Measurements from ENCODE around the gene HIGD1A.

Gene HIGD1A

DNA sequence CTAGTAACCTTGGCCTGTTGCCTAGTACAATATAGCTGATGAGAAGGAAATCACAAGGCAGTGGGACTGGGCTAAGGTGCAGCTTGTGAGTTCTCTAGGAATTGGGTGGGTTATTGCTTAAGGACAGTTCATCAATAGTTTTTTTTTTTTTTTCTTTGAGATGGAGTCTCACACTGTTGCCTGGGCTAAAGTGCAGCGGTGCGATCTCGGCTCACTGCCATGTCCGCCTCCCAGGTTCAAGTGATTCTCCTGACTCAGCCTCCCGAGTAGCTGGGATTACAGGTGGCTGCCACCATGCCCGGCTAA lies 16.4 kb upstream of the HIGD1A start:
- Histone ChIP-seq H3F3A (ENCODE audit: insufficient read depth, low read length) (no peaks in the 10 kb centered on the region), H3K4me3 (ENCODE audit: low read depth, low read length, poor library complexity, severe bottlenecking) (no peak overlapping the region), H3K4me2 (ENCODE audit: low read length) (no peak overlapping the region), H3K27me3 (ENCODE audit: insufficient read depth, low read length) (peaks cover 4% of the 10 kb centered on the region; the same call in 1 of the 2 replicates), H3K9ac (ENCODE audit: low read length) (no peak overlapping the region), H3K9me2 (ENCODE audit: low read depth, low read length) (no peaks in the 10 kb centered on the region), H3K9me3 (ENCODE audit: low read length) (no peaks in the 10 kb centered on the region), H3K79me2 (ENCODE audit: insufficient read depth, low read length) (no peaks in the 10 kb centered on the region), H3K36me3 (ENCODE audit: insufficient read depth, low read length) (no peaks in the 10 kb centered on the region), H4K20me1 (ENCODE audit: insufficient read depth, low read length) (no peaks in the 10 kb centered on the region), H2AFZ (ENCODE audit: low read length) (no peak overlapping the region), H3K4me1 (ENCODE audit: insufficient read depth, low read length, severe bottlenecking) (no peaks in the 10 kb centered on the region), H3K27ac (ENCODE audit: low read depth, low read length, poor library complexity, severe bottlenecking) (no peak overlapping the region)
- TF ChIP-seq, protein P1, sequence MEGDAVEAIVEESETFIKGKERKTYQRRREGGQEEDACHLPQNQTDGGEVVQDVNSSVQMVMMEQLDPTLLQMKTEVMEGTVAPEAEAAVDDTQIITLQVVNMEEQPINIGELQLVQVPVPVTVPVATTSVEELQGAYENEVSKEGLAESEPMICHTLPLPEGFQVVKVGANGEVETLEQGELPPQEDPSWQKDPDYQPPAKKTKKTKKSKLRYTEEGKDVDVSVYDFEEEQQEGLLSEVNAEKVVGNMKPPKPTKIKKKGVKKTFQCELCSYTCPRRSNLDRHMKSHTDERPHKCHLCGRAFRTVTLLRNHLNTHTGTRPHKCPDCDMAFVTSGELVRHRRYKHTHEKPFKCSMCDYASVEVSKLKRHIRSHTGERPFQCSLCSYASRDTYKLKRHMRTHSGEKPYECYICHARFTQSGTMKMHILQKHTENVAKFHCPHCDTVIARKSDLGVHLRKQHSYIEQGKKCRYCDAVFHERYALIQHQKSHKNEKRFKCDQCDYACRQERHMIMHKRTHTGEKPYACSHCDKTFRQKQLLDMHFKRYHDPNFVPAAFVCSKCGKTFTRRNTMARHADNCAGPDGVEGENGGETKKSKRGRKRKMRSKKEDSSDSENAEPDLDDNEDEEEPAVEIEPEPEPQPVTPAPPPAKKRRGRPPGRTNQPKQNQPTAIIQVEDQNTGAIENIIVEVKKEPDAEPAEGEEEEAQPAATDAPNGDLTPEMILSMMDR (IDR thresholded peaks at IDR 0.05; ENCODE audit: low read length) = no peak
- no peak for TF ChIP-seq EZH2 (IDR thresholded peaks at IDR 0.05; ENCODE audit: borderline replicate concordance, low read length)

DNA sequence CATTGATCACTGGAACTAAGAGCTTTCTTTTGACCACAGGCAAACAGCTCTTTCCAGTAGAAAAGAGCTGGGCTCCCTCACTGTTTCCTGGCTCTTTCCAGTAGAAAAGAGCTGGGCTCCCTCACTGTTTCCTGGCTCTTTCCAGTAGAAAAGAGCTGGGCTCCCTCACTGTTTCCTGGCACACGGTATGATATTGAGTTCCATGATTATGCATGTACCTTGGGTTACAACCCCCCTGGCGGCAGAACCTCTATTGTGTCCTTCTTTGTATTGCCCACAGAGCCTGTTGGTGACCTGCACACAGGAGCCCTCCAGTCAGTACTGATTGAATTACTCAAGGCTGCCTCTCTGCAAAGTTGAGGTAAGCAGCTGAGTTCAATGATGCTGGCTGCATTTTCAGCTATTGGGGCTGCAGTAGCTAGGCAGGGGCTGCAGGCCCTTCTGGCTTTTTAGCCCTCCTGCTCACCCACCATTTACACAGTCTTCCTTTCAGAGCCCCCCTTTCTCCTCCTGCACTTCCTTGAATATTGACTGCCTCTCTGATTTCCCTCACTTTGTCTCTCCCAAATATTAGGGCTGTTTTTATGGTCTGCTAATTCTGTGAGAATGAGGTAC lies 15.2 kb upstream of the HIGD1A start:
- Histone ChIP-seq H3K27me3 (ENCODE audit: insufficient read depth, low read length) (peaks cover 4% of the 10 kb centered on the region; the same call in 1 of the 2 replicates), H3K4me1 (ENCODE audit: insufficient read depth, low read length, severe bottlenecking) (no peaks in the 10 kb centered on the region), H3K9me3 (ENCODE audit: low read length) (no peaks in the 10 kb centered on the region), H2AFZ (ENCODE audit: low read length) (no peak overlapping the region), H4K20me1 (ENCODE audit: insufficient read depth, low read length) (no peaks in the 10 kb centered on the region), H3K4me2 (ENCODE audit: low read length) (no peak overlapping the region), H3K79me2 (ENCODE audit: insufficient read depth, low read length) (no peaks in the 10 kb centered on the region), H3F3A (ENCODE audit: insufficient read depth, low read length) (no peaks in the 10 kb centered on the region), H3K9me2 (ENCODE audit: low read depth, low read length) (no peaks in the 10 kb centered on the region), H3K4me3 (ENCODE audit: low read depth, low read length, poor library complexity, severe bottlenecking) (no peak overlapping the region), H3K9ac (ENCODE audit: low read length) (no peak overlapping the region), H3K27ac (ENCODE audit: low read depth, low read length, poor library complexity, severe bottlenecking) (no peak overlapping the region), H3K36me3 (ENCODE audit: insufficient read depth, low read length) (no peaks in the 10 kb centered on the region)
- TF ChIP-seq, protein P1 (IDR thresholded peaks at IDR 0.05; ENCODE audit: low read length) = no peak
- TF ChIP-seq EZH2 (IDR thresholded peaks at IDR 0.05; ENCODE audit: borderline replicate concordance, low read length) = no peak

GRCh38 chr3:42815826-42816225 lies 11.5 kb upstream of the HIGD1A start:
- Histone ChIP-seq H3K4me1 (ENCODE audit: insufficient read depth, low read length, severe bottlenecking) (no peaks in the 10 kb centered on the region), H3F3A (ENCODE audit: insufficient read depth, low read length) (no peaks in the 10 kb centered on the region), H3K27me3 (ENCODE audit: insufficient read depth, low read length) (peaks cover 4% of the 10 kb centered on the region; the same call in 1 of the 2 replicates), H3K9me2 (ENCODE audit: low read depth, low read length) (no peaks in the 10 kb centered on the region), H3K9me3 (ENCODE audit: low read length) (no peaks in the 10 kb centered on the region), H3K9ac (ENCODE audit: low read length) (no peak overlapping the region), H4K20me1 (ENCODE audit: insufficient read depth, low read length) (no peaks in the 10 kb centered on the region), H2AFZ (ENCODE audit: low read length) (no peak overlapping the region), H3K27ac (ENCODE audit: low read depth, low read length, poor library complexity, severe bottlenecking) (no peak overlapping the region), H3K36me3 (ENCODE audit: insufficient read depth, low read length) (no peaks in the 10 kb centered on the region), H3K4me3 (ENCODE audit: low read depth, low read length, poor library complexity, severe bottlenecking) (no peak overlapping the region), H3K79me2 (ENCODE audit: insufficient read depth, low read length) (no peaks in the 10 kb centered on the region), H3K4me2 (ENCODE audit: low read length) (no peak overlapping the region)
- no peak for TF ChIP-seq EZH2 (IDR thresholded peaks at IDR 0.05; ENCODE audit: borderline replicate concordance, low read length)
- TF ChIP-seq, protein P1 (IDR thresholded peaks at IDR 0.05; ENCODE audit: low read length) = no peak

Measured in OCI-LY1 (cell line).